Fibroblast of villous mesenchyme (primary cell): ENCODE data around the gene NAA60. TPM values are rescaled to one million over a fixed set of nuclear protein-coding genes. Genes with fewer than 3 reads are reported as not detected.

Experiments
- DNase-seq: peaks from one replicate; pipeline ENCODE4 v3.0.0-alpha.2; 2010; ENCODE audit warnings: low read depth
- H3K4me3 ChIP-seq: 2 replicates; pipeline ENCODE4 v1.5.1; 2011; ENCODE audit warnings: low read depth, mild to moderate bottlenecking, low read length
- CTCF ChIP-seq: IDR thresholded peaks from 2 replicates; pipeline ENCODE4 v1.5.1; 2012; ENCODE audit warnings: low read depth, mild to moderate bottlenecking, low read length; ENCODE audit not compliant: insufficient read depth
- total RNA-seq: library from RNA; depleted of rRNA; stranded (reverse); fragments of >200 nt; gene quantifications from 2 replicates; pipeline ENCODE4 v1.2.3, GENCODE V29; 2012

The NAA60 gene
- total RNA-seq, result 10.0 and 16.8 TPM in 2 replicates

- H3K4me3 ChIP-seq, result peak within 1 kb of the TSS; percentile 87
- DNase-seq, result peak; percentile 96
- TF ChIP-seq CTCF, result no peak
These were observed at the start of gene NAA60, which contains the start of gene ZNF597 for GRCh38 chr16:3443108-3444031. Gene NAA60, plus strand, starts transcription at chr16:3443680. Its CDS starts 32,548 bp downstream, at chr16:3476228. Gene ZNF597, minus strand, starts transcription at chr16:3443504. Its CDS starts 351 bp downstream, at chr16:3443153.

GRCh38 chr16:3400446-3400778 is 43.1 kb upstream of the NAA60 start:
- no peak for TF ChIP-seq CTCF
- H3K4me3 ChIP-seq, result peak overlapping the region; percentile 69
- DNase-seq, result no peak

GRCh38 chr16:3400779-3401688 is 42.4 kb upstream of the NAA60 start, which contains the start of the genes ZNF174 and ZSCAN32:
Gene ZNF174, plus strand, starts transcription at chr16:3401215. Its CDS starts 790 bp downstream, at chr16:3402005.
Gene ZSCAN32, minus strand, starts transcription at chr16:3401004. Its CDS starts 3,447 bp downstream, at chr16:3397557.
- peak; percentile 99 for DNase-seq
- peak within 1 kb of the TSS; percentile 69 for H3K4me3 ChIP-seq
- no peak for TF ChIP-seq CTCF

- peak; percentile 24 for DNase-seq
- TF ChIP-seq CTCF, result no peak
- peak overlapping the region; percentile 69 for H3K4me3 ChIP-seq
These were observed 41.6 kb upstream of the NAA60 start for GRCh38 chr16:3401719-3402397.

- no peak overlapping the region for H3K4me3 ChIP-seq
- DNase-seq, result no peak
- TF ChIP-seq CTCF, result no peak
These were observed 34.8 kb upstream of the NAA60 start for GRCh38 chr16:3408561-3409197.
